ENCODE measurements around the gene ACRV1.
"Not testable (repeated sequence)": the region's sequence is repeated elsewhere in the genome, so short reads cannot be mapped to it uniquely, and the experiment has no call there.

ACRV1 gene, protein sequence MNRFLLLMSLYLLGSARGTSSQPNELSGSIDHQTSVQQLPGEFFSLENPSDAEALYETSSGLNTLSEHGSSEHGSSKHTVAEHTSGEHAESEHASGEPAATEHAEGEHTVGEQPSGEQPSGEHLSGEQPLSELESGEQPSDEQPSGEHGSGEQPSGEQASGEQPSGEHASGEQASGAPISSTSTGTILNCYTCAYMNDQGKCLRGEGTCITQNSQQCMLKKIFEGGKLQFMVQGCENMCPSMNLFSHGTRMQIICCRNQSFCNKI

GRCh38 chr11:125680747-125681146 lies at the start of gene ACRV1:
Gene ACRV1 (minus strand): TSS chr11:125680847. CDS start chr11:125680780, 67 bp downstream.
- DNase-seq: no peak

DNA sequence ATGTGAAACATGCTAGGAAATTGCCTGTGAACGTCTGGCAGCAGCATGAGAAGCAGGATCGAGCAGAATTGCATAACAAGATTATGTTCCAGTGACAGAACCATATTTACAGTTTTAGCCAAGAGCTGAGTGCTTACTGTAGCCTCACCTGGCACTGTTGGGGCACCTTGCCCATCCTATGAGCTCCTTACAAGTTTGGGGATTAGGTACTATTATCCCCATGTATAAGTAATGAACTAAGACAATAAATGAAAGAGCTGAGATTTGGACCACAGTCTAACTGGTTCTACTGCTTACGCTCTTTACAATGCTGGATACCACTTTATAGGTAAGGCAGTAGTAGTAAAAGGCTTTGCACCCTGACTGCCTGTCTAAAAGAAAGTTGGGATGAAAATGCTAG lies 48.3 kb upstream of the ACRV1 start:
- DNase-seq: no peak

GRCh38 chr11:125724125-125724524 lies 43.5 kb upstream of the ACRV1 start:
- DNase-seq: no peak

DNA sequence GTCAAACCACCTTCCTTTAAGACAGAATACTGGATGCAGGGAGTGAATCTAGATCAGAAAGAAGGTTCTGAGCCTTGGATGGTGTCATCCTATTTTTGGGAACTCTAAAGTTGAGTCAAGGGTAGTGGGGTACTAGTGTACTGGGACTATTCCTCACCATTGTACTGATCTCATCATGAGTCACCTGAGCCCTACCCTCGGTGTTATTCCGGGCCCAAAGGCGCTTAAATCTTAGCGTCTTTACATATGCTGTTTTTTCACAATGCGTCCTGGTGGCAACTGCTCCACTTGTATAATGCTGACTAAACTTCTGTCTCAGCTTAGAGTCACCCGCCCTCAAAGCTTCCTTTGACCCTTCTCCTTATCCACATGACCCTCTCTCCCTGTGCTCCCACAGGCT lies 40.1 kb upstream of the ACRV1 start:
- DNase-seq: no peak

GRCh38 chr11:125704686-125705085 lies 24.0 kb upstream of the ACRV1 start:
- DNase-seq: not testable (repeated sequence)

DNA sequence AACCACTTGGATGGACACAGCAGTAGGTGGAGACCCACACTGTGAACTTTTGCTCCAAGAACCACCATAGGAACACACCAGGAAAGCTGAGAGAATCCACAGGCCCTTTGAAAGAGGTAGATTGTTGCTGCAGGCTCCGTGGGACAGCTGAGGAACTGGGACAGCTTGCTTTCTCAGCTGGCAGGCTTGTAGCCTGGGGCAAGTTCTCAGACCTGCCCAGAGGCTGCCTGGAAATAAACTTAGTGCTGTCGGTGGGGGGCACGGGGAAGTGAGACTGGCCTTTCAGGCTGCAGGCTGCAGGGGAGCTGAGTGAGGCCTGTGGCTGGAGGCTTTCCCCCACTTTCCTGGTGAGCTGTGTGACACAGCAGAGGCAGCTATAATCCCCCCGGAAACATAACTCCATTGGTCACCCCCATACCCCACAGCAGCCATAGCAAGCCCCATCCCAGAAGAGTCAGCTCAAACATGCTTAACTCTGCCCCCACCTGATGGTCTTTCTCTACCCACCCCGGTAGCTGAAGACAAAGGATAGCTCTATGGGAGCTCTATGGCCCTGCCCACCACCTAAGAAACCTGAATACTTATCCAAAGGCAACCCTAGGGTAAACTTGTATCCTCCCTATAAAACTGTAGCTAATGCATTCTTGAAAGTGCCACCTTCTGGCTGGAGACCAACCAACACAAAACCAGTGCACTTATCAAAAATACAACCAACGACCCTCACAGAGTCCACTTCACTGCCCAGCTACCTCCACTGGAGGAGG lies 21.4 kb upstream of the ACRV1 start:
- no peak for DNase-seq

GRCh38 chr11:125701018-125701610 lies 20.5 kb upstream of the ACRV1 start:
- no peak for DNase-seq

DNA sequence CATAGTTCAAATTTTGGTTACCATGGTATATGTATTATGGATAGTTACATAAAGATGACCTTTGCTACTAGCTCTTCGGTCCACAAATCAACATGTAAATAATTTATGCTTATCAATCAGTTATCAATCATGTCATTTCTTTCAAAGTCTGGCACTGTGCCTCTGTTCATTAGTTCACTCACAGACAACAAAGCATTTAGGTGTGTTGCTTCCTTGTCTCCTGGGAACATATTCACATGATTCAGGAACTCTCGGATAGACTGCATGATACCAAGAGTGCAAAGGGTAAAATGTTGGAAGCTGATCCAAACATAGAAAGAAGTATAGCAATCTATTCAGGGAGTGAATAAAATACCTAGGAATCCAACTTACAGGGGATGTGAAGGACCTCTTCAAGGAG lies 14.3 kb upstream of the ACRV1 start:
- DNase-seq: no peak

DNA sequence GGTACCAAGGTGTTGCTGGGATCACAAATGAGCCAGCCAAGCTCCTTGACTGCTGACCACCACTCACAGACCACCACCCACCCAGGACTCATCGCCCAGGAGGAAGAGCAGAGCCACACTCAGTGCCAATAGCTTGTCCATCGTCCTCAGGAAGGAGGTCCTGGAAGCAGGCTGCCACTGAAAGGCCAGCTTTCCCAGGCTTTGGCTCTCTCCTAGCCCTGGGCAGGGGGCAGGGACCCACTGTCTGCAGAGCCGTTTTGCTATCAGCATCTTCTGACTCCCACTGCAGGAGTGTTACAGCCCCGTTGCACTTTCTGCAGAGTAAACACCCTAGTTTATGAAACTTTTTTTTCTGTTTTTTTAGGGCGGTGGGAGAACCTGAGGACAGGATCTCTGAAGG lies 12.2 kb upstream of the ACRV1 start:
- no peak for DNase-seq

DNA sequence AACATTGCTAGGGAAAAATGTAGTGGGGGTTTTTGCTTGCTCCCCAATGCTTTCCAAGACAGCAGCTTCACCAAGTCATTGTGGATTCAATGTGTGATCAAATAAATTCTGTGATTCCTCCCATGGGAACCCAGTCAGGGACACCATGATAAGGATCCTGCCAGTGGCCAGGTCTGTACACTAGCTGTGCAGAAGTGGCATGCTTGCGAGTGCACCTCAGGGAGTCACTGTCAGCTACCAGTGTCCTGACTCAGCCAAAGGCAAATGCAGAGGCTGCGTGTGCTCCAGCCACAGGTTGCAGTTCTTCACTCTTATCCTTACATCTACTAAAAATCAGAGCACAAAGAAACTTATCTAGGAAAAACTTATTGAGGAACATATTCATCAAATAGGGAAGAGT lies 9.4 kb upstream of the ACRV1 start:
- no peak for DNase-seq

- no peak for DNase-seq
Observed at GRCh38 chr11:125689274-125689859, 8.7 kb upstream of the ACRV1 start.

- DNase-seq: no peak
Observed at GRCh38 chr11:125688632-125689031, 8.0 kb upstream of the ACRV1 start.

GRCh38 chr11:125688066-125688465 lies 7.4 kb upstream of the ACRV1 start:
- no peak for DNase-seq

DNA sequence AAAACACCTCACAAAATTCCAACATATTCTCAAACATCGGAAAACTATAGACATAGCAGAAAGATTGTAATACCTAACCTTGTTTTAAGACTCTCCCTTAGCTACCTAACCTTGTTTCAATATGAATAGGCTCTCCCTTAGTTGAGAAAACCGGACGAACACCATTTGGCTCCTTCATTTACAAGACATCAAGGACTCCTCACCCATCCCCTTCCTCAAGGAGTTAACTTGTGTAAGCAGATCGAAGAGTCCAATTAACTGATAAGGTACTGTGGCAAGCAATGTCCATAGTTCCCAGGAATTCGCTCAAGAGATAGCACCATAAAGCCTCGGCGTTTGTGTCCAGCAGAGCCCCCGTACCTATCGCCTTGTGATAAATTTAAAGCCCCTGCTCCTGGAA lies 4.6 kb upstream of the ACRV1 start:
- DNase-seq: no peak

- DNase-seq: no peak
Observed at GRCh38 chr11:125679837-125680236, 810 bp downstream of the ACRV1 start.

DNA sequence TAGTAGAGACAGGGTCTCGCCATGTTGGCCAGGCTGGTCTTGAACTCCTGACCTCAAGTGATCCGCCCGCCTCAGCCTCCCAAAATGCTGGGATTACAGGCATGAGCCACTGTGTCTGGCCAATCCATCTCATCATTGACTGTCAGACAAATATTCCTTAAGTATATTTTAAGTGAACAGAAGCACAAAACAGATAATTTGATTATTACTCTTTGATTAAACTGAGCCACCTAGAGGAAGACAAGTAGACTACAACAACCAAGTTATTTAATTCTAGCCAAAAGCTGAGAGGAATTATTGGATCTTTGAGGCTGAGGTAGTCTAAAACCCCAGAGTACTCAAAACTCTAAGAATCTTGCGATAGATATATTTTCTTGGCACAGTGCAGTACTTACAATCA lies 1.2 kb downstream of the ACRV1 start:
- no peak for DNase-seq

DNA sequence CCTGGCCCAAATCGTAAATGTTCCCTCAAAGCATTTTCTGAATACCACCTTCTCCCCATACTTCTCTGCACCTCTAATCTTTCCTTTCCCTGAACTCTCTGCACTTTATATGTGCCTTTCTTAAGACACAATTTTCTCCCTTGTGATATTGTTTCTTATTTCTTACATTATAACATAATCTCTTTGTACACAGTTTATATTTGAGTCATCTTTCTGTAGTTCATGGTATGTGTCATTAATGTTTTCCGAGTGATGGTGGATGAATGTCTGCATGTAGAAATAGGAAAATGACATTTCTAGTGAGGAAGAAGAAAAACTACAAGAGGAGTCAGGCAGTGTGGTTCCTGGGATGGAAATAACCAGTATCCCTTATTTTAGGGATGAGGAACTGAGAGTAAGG lies 5.5 kb downstream of the ACRV1 start:
- no peak for DNase-seq

GRCh38 chr11:125674210-125674609 lies 6.4 kb downstream of the ACRV1 start:
- DNase-seq: no peak

GRCh38 chr11:125671561-125671960 lies 9.1 kb downstream of the ACRV1 start:
- no peak for DNase-seq

- no peak for DNase-seq
Observed at GRCh38 chr11:125670172-125670571, 10.5 kb downstream of the ACRV1 start.

DNA sequence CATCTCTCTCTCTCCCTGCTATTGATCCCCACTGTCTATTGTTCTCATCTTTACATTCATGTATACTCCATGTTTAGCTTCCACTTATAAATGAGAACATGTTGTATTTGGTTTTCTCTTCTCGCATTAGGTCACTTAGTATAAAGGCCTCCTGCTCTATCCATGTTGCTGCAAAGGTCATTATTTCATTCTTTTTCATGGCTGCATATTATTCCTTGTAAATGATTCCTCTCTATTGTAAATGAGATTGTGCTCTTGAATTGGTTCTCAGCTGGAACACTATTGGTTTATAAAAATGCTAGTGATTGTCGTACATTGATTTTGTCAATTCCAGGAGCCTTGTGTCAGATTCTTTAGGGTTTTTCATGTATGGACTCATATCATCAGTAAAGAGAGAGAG lies 13.5 kb downstream of the ACRV1 start:
- no peak for DNase-seq

- DNase-seq: no peak
Observed at GRCh38 chr11:125663910-125664309, 16.7 kb downstream of the ACRV1 start.

GRCh38 chr11:125662689-125663088 lies 18.0 kb downstream of the ACRV1 start:
- DNase-seq: no peak

All from NCI-H187 (cell line).